CD4-positive, alpha-beta T cell treated with Interleukin-6 at 100 ng/mL for 8 hours (primary cell): ENCODE data around the gene KRTAP5-7.

Source experiments
- DNase-seq: peaks from one replicate; pipeline ENCODE4 v3.0.0-alpha.2; 2020; ENCODE audit warnings: mixed read lengths, low spot score

KRTAP5-7 gene

GRCh38 chr11:71496421-71496820 lies 30.6 kb upstream of the KRTAP5-7 start:
- no peak for DNase-seq

GRCh38 chr11:71498091-71498490 lies 29.0 kb upstream of the KRTAP5-7 start:
- DNase-seq = no peak

GRCh38 chr11:71499125-71499524 lies 27.9 kb upstream of the KRTAP5-7 start:
- DNase-seq = no peak

- DNase-seq = no peak
Measured at GRCh38 chr11:71499546-71499945, 27.5 kb upstream of the KRTAP5-7 start.

DNA sequence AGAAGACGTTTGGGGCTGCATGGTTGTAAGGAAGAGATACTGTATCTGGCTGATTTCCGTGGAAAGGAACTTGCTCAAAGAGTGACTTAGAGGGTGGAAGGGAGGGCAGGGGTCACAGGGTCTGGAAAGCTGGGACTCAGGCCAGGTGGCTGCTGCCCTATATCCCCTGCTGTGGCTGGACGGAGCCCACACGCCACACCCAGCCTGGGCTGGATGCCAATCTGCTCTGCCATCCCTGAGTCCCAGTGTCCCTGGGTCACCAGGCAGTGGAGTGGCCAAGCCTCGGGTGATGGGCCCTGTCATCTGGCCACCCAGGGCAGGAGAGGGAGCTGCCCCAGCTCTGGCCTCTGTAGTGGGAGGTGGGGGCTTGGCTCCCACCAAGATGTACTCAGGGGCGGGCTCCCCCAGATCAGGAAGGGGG lies 26.5 kb upstream of the KRTAP5-7 start:
- DNase-seq = no peak

- DNase-seq = no peak
Measured at GRCh38 chr11:71501071-71501985, 25.7 kb upstream of the KRTAP5-7 start.

DNA sequence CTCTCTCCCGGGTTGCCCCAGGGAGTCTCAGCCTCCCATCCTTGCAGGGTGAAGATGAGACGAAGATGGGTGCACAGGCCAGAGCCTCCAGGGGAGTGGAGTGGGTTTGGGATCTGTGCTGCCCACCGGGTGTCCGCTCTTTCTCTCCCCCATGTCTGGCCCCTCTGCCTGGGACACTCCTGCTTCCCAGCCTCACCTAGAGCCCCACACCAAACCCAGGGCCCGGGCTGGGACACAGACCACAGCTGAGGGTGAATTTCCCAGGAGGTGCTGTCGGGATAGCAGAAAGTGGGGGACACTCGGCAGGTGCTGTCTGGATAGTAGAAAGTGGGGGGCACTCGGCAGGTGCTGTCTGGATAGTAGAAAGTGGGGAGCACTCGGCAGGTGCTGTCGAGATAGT lies 25.0 kb upstream of the KRTAP5-7 start:
- DNase-seq = no peak

- DNase-seq = no peak
Measured at GRCh38 chr11:71502871-71503435, 24.1 kb upstream of the KRTAP5-7 start.

GRCh38 chr11:71504531-71504930 lies 22.5 kb upstream of the KRTAP5-7 start:
- DNase-seq = no peak

DNA sequence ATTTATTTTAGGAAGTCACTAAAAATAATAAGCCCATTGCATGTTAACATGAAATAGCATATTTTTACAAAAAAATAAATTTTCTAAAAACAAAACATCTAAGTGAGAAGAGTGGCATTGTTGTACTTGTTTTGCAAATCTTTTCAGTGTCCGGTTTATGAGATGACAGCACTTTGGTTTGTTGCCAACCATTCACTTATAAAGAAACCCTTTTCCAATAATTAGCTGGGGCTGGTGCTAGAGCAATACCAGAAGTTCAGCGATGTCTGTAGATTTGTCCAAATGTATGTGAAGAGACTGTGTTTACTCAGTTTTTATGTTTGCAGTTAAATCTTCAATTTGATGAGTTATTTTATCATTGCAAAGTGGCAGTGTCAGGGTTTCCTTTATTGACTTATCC lies 22.1 kb upstream of the KRTAP5-7 start:
- no peak for DNase-seq

GRCh38 chr11:71505781-71506180 lies 21.3 kb upstream of the KRTAP5-7 start:
- no peak for DNase-seq

- no peak for DNase-seq
Measured at GRCh38 chr11:71507102-71507501, 20.0 kb upstream of the KRTAP5-7 start.

- DNase-seq = no peak
Measured at GRCh38 chr11:71518506-71519471, 8.3 kb upstream of the KRTAP5-7 start.

- DNase-seq = no peak
Measured at GRCh38 chr11:71519546-71519945, 7.5 kb upstream of the KRTAP5-7 start.

GRCh38 chr11:71525188-71525937 lies 1.7 kb upstream of the KRTAP5-7 start:
- no peak for DNase-seq

GRCh38 chr11:71525938-71526495 lies 1.1 kb upstream of the KRTAP5-7 start:
- no peak for DNase-seq

- DNase-seq = no peak
Measured at GRCh38 chr11:71527576-71528210, 626 bp downstream of the KRTAP5-7 start.

DNA sequence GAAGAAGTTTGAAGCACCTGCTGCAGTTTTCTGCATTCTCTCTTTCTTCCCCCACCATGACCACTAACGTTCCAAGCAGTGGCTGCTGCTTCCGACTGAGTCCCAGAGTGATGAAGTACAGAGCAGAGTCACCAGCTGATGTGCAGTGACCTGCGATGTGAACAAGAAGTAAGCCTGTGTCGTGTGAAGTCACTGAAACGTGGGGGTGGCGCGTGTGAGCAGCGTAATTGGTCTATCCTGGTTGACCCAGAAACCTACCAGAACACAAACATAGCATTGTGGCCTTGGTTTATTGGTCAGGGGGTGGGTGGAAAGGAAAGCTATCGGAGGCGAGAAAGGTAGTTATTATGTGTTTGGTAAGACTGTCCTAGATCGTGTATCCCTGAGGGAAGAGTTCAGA lies 3.5 kb downstream of the KRTAP5-7 start:
- DNase-seq = no peak

DNA sequence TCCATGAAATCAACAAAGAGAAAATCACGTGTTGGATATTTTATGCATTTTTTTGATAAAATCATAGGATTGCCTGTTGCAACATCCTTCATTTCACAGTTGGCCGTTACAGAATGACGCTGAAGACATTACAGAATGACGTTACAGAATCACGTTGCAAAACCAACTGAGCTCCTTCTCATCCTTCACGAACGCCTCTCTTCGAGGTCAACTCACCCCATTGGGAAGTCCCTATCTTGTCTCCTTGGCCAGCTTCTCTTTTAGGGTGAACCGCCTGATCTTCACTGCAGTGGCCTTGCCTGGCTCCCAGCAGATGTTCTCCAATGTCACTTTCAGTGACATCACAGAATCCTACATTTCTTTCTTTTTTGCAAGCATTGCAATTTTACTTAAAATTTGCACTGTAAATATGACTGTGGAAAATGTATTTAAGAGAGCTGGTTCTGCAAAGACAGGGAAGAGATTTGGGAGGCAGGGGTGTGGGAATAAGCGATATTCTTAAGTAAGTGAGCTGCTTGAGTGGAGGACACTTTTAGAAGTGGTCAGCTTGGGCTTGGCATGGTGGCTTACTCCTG lies 5.1 kb downstream of the KRTAP5-7 start:
- no peak for DNase-seq
